Stimulated activated CD4-positive, alpha-beta T cell treated with anti-CD3 and anti-CD28 coated beads, Interleukin-2, amount 100 ng/mL, for 4 hours (primary cell): ENCODE measurements around the gene HILPDA.

Source experiments
- DNase-seq: peaks from one replicate; pipeline ENCODE4 v3.0.0-alpha.2; 2020; ENCODE audit warnings: low read depth

Gene HILPDA, protein sequence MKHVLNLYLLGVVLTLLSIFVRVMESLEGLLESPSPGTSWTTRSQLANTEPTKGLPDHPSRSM

DNA sequence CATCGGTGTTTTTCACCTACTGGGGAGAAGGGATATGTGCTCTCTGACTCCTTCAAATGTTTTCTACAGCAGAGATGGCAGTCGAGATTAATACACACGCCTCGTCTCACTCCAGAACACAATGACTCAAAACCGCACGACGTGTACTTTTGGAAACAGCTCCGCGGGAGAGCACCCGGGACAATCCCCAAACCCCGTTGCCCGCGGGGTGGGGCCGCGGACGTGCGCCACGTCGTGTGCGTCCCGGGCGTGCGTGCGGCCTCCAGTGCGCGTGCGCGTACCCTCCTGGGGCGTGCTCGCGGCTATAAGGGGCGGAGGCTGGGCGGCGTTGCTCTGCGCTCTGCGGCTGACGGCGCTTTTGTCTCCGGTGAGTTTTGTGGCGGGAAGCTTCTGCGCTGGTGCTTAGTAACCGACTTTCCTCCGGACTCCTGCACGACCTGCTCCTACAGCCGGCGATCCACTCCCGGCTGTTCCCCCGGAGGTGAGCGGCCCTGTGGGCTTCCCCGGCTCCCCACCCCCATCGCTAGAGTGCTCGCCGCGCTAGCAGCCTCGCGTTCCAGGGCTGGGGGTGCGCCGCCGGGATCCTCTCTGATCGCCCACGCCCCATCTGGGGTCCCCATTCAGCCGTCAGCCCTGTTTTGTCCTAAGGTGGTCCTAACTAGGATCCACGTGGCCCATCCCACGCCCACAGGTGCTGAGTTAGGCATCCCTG, at the start of gene HILPDA:
TSS of gene HILPDA (plus strand) at position 336 of the 712 bp plus-strand sequence. CDS start 1,391 bp downstream, outside the sequence.
- peak; percentile 92 for DNase-seq

DNA sequence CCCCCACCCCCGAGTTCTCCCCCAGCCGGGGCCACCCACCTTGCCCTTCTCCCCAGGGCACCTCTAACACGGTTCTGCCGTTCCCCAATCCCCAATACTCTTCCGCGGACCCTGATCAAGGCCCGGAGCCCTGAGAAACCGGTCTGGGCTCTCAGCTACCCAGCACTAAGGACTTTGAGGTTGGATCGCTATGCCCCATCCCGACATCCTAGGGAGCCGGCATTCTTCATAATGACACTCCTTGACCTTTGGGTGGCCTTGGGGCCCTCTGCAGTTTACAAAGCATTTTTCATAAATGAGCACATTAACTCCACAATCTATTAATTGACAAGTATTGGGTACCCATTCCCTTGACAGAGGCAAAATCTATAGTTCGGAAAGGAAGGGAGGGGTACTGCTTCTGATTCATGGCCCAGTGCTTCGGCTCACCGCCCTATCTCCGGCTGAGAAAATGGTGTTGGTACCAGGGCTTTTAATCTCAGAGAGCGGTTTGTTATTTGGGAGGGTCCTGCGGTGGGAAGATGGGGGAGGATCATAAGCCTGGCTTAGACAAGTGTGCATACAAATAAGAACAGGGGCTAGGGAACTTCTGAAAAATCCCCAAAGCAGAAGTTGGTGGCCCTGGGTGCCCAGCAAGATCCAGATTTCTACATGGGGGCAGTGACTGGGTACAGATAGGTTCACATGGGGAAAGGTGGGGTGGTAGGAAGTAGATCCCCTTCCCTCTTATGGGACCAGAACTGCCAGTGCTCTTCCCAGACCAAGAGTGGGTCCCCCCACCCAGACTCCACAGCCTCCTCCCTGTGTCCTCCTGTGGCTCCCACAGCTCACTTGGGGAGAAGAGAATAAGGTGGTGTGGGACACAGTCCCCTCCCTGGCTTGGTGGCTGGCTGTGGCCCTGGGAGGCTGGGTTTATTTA, 49.1 kb upstream of the HILPDA start:
- no peak for DNase-seq

GRCh38 chr7:128407233-128407589, 48.5 kb upstream of the HILPDA start:
- DNase-seq, result no peak

DNA sequence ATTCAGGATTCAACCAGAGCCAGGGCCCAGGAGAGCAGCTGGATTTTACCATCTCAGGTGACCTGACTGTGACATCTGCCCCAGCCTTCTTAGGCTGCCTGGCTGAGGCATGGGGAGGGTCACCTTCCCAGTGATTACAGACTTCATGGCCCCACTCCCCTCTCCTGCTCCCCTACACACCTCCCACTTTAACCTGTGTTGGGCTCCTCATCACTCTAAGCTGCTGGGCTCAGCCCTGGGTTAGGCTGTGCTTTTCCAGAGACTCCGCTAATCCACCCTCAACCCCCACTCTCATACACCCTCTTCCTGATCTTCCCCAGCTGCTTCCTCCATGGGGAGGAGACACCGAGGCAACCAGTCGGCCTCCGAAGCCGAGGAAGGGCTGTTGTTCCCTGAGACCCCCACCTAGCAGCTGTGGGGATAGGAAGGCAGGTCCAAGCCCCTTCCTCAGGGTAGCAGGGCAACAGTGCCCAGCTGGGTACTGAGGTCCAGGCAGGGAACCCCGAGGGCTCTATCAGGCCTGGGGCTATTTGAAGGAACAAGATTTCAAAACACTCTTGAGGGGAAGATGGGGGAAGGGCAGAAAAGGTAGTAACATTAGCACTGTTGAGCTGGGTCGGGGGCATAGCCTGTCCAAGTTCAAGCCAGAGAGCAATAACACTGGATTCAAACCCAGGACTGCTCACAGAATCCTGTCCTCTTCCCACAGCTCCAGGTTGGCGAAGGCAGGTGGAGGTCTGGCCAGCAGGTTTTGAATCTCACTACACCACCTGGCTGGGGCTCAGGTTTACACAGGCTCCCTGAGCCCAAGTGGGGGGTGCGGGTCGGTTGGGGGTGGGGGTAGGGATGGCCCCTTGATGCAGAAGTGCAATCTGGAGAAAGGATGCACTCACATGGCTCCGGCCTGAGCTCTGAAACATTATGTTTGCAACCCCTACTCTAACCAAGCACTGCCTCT, 47.6 kb upstream of the HILPDA start:
- no peak for DNase-seq

- DNase-seq, result no peak
Measured at GRCh38 chr7:128408709-128409595, 46.7 kb upstream of the HILPDA start.

DNA sequence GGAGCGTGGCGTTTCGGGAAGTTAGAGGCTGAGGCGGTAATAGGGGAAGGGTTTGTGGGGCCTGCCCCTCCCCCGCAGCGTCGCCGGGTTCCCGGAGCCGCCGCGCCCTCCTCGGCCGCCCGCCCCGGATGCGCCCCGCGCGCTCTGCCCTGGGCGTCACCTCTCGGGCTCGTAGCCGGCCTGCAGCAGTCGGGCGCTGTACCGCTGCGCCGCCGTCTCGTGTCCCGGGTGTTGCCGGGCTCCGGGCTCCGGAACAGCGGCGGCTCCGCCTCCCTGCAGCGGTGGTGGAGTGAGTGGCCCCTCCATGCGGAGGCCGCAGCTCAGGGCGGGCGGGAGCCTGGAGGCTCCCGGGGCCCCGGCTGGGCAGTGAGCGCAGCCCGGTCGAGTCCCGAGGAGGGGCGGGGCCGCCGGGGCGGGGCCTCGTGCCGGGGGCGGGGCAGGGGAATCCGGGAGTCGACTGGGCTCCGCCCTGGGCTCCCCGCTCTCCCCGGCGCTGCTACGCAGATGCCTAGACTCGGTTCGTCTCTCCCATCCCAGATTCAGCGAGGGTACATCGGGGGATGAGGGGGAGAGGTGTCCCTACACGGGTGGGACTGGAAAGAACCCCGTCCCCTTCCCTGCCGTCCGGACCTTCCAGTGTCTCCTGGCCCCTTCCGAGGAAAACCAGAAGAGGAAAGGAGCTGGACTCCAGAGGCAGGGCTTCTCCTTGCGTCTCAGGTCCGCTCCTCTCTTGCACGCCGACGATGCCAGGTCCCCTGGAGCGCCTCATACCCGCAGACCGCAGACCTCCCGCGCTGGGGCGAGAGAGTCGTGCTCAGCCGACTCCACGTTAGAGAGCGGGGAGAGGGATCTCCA, 45.9 kb upstream of the HILPDA start, which contains the start of gene IMPDH1:
TSS of gene IMPDH1 (minus strand) at position 387 of the 855 bp plus-strand sequence. CDS start at position 306, 81 bp downstream.
- peak; percentile 79 for DNase-seq

- DNase-seq, result no peak
Measured at GRCh38 chr7:128410451-128410753, 45.3 kb upstream of the HILPDA start.

DNA sequence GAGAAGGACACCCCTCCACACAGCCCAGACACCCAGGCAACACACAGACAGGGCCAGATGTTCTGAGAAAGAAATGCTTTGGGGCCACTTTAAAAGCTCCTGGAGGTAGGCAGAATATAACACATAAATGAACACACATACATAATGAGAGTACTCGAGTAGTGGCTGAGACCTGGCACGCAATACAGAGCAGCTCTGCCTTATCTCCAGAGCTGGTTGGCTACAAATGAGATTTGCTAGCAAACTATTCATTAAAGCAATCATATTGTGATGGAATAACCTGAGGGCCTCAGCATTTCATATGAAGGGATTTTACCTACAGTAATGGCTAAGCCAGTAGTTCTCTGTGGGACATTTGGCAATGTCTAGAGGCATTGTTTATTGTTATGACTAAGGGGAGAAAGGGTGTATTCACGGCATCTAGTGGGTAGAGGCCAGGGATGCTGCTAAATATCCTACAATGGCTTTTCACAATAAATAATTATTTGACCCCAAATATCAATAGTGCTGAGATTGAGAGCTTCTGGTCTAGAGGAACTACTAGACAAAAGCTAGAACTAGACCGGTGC, 40.4 kb upstream of the HILPDA start:
- no peak for DNase-seq

DNA sequence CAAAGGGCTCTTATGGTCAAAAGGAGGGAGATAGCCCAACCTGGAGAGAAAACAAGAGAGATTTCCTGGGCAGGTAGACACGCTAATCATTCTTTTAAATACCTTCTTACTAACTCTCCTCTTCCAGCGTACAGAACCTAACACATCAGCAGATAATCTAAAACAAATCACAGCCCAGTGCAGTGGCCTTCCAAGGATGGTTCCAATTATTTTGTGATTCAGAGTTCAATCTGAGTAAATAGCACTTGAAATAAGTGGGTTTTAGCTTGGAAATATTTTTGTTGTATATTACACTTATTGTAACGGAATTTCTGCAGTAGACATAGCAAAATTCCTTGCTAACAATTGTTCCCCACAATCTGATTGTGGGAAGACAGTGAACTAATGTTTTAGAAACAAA, 38.6 kb upstream of the HILPDA start:
- DNase-seq, result no peak

DNA sequence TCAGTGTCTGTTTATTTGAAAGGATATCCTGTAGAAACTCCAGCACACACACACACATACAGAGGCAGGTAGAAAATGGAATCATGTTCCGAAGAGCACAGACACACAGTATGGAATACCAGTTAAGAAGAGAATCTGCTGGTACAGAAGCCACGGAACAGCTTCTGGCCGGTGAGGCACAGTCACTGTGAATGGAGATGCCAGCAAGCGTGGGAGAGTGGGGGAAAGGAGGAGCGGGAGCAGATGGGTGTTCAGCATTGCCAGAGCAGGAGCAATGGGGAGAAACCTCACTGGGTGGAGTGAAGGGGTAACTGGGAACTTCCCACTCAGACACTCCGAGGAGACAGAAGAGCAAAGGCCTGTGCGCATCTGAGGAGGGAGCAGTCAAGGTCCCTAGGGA, 36.4 kb upstream of the HILPDA start:
- DNase-seq, result no peak

- no peak for DNase-seq
Measured at GRCh38 chr7:128420773-128421172, 34.9 kb upstream of the HILPDA start.

- DNase-seq, result no peak
Measured at GRCh38 chr7:128421384-128421783, 34.3 kb upstream of the HILPDA start.

- no peak for DNase-seq
Measured at GRCh38 chr7:128422037-128422436, 33.6 kb upstream of the HILPDA start.

GRCh38 chr7:128422842-128423241, 32.8 kb upstream of the HILPDA start:
- no peak for DNase-seq

GRCh38 chr7:128424686-128425275, 30.9 kb upstream of the HILPDA start:
- no peak for DNase-seq

GRCh38 chr7:128425850-128426249, 29.8 kb upstream of the HILPDA start:
- DNase-seq, result peak; percentile 66

DNA sequence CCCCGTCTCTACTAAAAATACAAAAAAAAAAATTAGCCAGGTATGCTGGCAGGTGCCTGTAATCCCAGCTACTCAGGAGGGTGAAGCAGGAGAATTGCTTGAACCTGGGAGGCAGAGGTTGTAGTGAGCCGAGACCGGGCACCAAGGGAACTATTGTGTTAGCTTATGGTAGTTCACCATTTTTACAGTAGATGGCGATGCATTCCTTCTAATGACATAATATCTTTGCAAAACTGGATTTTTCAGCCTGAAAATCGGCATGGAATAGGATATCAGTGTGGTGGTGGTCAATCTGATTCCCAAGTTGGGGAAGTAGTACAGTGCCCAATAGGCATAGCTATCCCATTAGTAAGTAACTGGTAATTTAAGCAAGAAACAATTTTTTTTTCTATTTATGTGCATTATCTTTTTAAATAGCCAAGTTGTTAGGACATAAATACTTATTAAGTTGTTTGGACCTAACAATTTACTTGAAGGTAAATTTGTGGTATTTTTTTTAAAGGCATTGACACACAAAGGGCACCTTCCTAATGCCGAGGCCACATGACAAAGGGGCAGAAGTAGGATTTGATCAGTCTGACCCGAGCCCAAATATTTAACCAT, 28.3 kb upstream of the HILPDA start:
- DNase-seq, result no peak

- no peak for DNase-seq
Measured at GRCh38 chr7:128430207-128430606, 25.5 kb upstream of the HILPDA start.

- DNase-seq, result no peak
Measured at GRCh38 chr7:128431221-128431620, 24.5 kb upstream of the HILPDA start.
